CD4-positive, alpha-beta T cell treated with Interleukin-10 for 1 hour (primary cell): ENCODE measurements around the gene SPPL3.
A peak's percentile ranks its signal among the peaks of the same experiment; 100 is the strongest.
"Not testable (repeated sequence)": the region's sequence is repeated elsewhere in the genome, so short reads cannot be mapped to it uniquely, and the experiment has no call there.

Source experiments
- DNase-seq: peaks from one replicate; pipeline ENCODE4 v3.0.0-alpha.2; 2020

The SPPL3 gene

DNA sequence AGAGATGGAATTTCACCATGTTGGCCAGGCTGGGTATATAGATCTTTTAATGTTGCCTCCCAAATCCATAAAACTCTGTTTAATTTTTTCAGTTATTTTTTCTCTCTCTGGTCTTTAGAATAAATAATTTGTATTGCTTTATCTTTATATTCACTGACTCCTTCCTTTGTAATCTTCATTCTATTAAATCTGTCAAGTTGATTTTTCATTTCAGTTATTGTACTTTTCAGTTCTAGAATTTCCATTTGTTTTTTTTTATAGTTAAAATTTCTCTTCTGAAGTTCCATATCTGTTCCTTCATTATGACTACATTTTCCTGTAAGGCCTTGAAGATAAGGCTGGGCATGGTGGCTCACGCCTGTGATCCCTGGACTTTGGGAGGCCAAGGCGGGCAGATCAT lies 13.6 kb upstream of the SPPL3 start:
- DNase-seq = no peak

DNA sequence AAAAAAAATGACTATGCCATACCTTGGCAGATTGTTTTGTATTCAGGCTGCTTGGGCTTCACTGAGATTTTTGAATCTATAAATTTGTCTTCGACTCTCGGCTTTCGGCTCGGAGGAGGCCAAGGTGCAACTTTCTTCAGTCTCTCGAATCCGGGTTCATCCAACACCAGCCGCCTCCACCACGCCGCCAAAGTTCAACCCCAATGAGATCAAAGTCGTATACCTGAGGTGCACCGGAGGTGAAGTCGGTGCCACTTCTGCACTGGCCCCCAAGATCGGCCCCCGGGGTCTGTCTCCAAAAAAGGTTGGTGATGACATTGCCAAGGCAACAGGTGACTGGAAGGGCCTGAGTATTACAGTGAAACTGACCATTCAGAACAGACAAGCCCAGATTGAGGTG lies 12.4 kb upstream of the SPPL3 start:
- no peak for DNase-seq

DNA sequence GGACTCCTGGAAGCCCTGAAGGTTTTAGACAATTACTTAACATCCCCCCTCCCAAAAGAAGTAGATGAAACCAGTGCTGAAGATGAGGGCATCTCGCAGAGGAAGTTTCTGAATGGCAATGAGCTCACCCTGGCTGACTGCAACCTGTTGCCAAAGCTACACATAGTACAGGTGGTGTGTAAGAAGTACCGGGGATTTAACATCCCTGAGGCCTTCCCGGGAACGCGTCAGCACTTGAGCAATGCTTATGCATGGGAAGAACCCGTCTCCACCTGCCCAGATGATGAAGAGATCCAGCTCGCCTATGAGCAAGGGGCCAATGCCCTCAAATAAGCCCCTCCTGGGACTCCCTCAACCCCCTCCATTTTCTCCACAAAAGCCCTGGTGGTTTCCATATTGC lies 10.6 kb upstream of the SPPL3 start:
- DNase-seq = no peak

DNA sequence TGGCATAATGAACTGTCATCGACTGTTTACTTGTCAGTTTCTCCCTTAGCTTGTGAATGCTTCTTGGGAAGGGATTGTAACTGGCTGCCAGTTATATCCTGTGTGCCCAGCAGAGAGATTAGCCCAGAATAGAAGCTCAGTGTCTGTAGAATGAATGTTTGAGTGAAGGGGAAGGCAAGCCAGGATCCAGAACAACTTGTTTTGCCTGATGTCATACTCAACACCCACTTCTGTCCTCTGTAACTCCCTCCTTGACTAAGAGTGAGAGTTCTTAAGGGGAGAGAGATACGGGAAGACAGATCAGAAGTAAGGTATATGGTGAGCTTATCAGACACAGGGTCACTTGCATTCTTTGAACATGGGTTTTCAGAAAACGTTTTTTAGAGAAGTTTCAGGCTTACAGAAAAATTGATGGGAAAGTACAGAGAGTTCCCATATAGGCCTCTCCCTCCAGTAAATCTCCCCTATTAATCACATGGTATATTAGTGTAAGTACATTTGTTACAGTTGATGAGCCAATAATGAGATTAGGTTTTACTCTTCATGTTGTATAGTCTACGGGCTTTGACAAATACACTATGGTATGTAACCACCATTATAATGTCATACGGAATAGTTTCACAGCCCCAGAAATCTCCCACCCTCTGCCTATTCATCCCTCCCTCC lies 5.6 kb upstream of the SPPL3 start:
- no peak for DNase-seq

DNA sequence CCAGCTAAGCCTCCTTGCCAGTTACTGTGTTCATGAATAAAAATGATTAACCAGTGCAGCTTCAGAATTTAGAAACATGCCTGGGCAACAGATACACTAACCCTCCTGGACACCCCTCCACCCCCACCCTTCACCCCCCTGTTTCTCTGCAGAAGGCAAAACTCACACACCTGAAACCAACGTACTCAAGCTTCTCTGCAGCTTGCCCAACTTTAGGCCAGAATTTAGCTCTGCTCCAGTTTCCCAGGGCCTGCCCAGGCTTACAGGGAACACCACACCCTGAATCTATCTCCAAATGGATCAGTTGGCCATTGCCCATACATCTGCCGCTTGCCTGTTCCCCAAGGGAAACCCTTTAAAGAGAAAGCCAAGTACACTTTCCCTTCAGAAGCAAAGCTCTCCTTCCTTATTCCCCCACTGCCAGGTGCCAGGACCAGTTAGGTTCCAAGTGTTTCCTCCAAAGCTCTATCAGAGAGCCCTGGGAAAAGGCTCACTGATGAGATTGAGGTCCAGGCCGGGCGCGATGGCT lies 1.8 kb upstream of the SPPL3 start:
- DNase-seq = no peak

DNA sequence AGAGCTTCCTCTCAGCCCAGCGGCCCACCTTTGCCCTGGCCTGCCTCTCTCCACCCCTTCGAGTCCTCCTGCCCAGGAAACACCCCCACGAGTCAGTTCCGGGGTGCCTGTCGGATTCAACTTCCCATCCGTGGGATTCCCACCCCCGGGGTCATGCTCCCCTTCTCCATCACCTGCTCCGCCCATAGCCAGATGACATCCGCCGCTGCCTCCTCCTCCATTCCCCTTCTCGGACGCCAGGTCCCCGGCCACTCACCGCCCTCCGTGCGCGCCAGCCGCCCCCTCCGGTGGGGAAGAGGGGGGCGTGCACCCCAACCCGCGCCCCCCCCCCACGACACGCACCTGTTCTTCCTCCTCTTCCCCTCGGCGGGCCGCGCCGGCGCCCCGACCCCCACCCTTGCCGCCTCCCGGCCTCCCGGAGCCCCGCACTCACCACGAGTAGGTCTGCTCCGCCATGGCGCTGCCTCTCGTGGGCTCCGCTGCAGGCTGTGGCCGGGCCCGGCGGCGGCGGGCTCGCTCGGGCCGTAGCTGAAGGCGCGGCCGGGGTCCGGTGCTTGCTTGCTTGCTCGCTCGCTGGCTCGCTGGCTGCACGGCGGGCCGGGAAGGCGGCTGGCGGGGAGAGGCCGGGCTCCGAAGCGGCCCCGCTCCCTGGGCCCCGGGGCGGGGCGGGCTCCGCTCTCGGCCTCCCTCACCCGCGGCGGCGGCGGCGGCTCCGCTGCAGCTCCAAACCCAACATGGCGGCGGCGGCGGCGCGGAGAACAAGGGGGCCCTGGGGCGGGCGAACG lies 554 bp downstream of the SPPL3 start:
- peak; percentile 80 for DNase-seq

DNA sequence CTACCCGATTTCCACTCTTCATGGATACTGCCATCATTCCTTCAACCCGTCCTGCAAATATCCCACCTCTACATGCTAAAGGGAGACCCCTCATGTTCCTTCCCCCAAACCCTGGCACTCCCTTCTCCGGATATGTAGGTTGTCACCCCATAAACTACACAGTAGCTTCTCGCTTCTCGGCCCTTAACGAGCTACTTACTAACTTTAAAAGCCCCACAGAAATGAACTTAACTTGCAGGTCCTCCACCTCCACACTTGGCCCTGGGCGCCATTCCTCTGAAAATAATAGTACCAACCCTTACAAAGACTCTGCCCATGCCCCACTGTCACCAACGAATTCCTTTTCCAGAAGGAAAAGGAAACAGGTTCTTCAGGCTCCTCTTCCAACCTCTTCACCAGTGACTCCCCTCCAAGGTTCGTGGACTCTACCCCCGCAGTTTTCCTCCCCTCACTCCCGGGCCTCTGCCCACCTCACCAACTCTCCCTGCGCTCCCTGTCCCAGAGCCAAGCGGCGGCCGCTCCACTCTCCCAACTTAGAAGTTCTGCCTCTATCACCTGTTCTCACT lies 1.2 kb downstream of the SPPL3 start:
- no peak for DNase-seq

DNA sequence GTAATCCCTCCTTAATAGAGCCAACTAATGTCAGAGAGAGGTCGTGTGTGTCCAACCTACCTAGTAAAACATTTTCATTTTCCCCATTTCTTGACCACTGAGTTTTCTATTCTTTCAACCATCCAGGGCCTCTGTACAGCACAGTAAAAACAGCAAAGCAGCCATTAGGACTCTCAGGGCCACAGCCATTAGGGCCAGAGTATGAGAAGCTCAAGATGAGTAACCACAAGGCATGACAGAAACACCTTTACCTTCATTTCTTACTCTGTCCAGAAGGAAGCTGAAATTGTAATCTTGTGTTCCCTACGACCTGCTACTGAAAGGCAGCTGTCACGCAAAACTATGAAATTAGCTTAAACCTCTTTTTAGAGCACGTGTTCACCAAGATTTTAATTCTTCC lies 2.3 kb downstream of the SPPL3 start:
- no peak for DNase-seq

DNA sequence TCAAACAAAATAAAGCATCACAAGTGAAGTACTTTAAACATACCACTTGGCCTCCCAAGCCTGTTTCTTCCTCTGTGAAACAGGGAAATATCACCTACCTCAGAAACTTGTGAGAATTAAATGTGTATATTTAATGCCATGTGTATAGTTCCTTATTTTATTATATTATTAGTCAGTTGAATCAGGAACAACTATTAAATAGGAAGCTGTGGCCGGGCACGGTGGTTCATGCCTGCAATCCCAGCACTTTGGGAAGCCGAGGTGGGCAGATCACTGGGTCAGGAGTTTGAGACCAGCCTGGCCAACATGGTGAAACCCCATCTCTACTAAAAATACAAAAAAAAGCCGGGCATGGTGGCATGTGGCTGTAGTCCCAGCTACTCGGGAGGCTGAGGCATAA lies 3.1 kb downstream of the SPPL3 start:
- DNase-seq = not testable (repeated sequence)

DNA sequence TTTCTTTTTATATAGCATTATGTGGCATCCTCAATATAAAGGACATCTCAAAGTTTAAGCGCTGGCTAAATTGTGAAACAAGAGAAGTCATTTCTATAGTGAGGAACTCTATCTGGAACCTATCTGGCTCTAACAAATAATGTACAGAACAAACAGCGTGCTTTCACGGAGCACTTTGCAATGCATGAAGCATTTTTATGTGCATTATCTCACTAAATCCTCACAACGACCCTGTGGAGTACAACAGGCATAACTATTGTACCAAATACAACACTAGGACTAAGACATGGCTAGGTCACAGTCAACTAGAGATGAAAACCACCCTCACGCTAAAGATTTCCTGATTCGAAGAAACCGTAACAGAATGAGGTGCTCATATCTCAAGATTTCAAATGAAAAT lies 8.6 kb downstream of the SPPL3 start:
- no peak for DNase-seq

DNA sequence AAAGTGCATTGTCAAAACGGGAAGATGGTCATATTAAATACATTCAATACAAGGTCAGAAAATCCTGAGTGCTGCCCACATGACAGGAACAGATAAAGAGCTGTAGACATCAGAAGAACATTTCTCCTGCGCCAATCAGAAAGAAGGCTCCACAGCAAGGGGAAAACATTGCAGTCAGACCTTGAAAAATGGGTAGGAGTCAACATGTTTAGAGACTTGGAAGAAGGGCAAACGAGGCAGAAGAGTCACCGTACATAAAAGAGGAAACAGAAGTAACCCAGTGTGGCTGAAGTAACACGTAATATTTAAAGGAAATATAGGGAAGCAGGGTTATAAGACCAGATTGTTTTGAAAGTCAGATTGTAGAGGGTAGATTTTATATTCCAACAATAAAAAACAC lies 11.9 kb downstream of the SPPL3 start:
- DNase-seq = no peak

DNA sequence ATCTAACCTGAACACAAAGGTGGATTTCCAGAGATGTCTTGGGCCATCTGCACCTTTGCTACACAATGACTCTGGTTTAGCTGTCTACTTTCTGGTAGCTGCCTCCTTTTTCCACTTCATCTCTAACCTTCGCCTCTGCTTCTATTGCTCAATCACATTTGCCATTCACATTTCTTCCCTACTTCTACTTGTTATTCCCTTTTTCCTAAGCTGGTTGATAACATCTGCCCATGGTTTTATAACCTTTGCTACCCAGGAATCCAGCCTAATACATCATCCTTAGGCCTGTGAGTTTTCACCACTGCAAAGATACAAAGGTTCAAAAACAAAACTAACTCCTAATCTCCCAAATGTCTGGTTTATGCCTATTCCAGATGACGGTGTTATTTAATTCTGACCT lies 13.2 kb downstream of the SPPL3 start:
- DNase-seq = no peak

DNA sequence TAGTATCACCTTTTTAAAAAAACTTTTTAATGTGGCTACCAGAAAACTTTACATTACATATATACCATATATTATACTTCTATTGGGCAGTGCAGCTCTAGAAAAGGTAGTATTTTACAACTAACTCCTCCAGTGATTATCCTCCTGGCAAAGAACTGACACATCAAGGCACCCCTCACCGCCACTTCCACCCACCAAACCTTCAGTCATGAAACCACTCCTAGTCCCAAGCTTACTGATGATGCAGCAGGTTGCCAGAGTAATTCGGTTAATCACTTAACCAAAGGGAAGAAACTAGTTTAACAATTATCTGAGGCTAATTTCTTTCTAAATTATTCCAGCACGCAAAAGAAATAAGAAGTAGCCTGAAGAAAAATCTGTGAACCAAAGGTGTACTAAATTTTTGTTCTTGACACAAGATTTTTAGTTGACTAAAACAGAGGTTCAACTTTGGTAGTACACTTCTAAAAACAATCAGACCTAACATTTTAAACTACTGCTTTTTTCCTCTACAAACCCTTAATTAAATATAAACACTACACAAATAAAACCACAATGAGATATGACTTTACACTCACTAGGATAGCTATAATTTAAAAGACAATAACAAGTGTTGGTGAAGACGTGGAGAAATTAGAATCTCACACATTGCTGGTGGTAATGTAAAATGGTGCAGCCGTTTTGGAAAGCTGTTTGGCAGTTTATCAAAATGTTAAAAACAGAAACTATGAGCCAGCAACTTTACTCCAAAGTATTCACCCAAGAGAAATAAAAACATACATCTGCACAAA lies 16.7 kb downstream of the SPPL3 start:
- DNase-seq = no peak

DNA sequence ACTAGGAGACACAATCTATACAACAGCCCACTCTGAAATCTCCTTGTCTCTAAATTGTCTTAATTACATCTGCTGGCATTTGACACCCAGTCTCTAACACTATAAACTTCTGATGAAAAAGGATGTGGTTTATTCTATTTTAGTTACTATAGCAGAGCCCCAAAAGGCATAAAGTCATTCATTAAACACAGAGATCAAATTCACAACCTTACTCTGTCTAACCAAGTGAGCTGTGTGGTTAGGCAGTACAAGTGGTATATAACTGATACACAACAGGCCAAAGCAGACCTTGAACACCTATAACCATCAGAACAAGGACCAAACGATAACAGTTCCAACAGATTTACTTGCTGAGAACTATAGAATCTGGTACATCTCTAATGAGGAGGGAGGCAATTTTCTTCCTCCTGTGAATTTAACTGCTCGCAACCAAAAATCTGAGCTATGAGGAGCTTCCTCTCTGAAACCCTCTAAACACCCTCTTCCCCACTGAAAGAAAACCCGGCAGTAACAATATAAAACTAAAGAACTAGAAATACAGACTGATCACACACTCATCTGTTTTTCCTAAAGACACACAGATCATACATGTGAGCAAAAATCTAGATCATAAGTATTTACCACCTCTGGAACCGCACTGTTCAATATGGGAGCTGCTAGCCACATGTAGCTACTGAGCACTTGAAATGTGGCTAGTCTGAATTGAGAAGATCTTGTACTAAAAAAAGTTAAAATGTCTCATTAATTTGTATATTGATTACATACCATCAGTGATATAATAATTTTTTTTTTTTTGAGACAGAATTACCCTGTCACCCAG lies 17.7 kb downstream of the SPPL3 start:
- peak; percentile 14 for DNase-seq

DNA sequence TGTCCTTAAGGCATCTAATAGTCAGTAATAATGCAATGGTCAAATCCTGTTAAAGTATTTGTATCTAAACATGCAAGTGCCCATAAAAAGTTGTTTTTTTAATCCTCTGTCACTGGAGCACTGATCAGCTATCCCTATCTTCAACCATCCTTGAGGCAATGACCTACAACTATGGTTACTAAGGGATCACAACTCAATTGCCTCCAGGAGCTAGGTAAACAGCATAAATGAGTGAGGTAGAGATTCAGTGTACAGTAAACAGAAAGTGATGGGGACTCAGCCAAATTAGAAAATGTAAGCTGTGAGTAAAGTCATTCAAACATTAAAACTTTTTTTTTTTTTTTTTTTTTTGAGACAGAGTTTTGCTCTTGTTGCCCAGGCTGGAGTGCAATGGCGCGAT lies 18.6 kb downstream of the SPPL3 start:
- no peak for DNase-seq

DNA sequence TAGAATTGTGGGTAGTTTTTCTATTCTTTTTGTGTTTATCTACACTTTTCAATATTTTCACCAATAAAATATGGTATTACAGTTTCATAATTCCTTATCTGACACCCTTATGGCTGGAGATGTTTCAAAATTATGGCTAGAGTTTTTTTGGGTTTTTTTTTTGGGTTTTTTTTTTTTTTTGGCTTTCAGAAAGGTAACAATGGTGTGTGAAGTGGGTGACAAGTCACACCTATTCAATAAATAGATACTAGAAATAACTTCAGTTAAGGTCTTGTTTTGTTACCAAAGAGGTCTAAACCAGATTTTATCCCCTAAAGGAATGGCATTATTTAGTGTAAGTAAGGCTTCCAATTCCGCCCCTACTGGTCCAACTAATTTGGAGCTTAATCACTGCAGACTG lies 19.5 kb downstream of the SPPL3 start:
- no peak for DNase-seq

DNA sequence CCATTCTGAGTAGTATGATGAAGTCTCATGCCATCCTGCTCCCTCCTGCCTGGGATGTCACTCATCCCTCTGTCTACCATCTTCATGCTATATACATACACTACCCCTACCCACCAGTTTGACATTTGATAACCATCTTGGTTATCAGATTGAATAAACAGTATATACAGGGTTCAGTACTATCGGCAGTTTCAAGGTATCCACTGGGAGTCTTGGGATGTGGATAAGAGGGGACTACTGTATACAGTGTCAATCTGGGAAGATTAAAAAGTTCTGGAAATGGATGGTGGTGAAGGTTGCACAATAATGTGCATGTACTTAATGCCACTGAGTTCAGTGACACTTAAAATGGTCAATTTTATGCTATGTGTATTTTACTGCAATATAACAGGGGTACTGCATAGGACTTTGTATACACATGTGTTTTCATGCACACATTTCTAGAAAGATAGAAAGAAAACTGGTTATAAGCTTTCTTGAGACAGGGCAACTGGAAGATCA lies 22.1 kb downstream of the SPPL3 start:
- DNase-seq = no peak

DNA sequence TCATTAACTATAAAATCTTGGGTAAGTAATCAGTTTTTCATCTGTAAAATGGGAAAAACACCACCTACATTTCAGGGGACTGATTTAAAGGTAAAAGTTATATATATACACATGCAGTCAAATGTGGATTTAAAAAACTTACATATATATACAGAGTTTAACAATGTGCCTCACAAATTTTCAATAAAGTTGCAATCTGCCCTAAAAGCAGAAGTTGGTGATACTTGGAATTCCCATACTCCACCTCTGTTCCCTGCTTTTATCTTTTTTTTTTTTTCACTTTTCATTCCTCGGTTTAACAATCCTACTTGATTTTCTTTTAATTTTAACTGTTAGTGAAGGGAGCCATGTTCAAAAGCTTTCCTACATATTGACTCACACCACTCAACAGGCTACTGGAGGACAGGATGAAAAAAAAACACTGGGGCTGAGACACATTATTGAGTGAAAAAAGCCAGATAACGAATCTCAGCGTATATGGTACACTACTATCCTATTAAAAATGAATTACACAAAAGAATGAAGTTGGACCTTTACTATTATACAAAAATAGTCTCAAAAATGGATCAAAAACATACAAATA lies 24.3 kb downstream of the SPPL3 start:
- DNase-seq = no peak

DNA sequence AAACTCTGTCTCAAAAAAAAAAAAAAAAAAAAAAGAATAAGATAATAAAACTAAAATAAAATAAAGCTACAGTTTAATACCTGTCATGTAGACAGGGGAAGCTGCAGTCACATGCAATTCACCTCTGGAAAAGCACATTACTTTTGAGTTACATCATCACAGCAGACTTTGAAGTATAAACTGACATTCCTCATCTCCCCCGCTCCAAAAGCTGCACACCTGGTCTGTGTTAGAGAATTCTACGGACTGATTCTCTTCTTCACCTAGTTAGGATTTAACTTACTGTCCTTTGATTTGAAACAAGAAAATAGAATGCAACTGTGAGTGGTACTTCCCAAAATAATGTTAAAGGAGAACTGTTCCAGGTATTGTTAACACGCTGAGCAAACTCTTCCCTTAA lies 25.1 kb downstream of the SPPL3 start:
- no peak for DNase-seq

DNA sequence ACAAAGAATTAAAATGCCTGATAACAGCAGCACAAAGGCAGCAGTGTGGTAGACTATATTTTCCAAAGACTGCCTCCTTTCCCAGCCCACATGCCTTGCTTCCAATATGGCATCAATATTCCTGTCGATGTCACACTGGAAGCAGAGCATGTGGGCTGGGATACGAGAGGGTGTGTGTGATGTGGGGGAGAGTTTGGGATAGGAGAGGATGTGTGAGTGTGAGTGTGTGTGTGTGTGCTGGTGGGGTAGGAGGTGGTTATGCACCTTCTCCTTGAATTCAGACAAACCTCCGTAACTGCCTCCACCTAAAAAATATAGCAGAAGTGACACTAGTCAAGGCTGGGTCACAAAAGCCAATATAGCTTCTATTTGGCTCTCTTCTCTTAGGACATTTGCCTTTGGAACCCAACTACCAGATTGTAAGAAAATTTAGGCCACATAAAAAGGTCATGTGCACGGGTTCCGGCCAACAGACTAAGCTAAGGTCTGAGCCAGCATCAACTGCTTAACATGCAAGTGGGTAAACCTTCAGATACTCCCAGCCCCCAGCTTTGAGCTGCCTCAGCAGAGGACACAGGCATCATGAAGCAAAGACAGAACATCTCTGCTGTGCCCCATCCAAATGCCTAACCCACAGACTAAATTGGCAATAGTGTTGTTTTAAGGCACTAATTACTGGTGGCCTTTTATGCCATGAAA lies 29.5 kb downstream of the SPPL3 start:
- no peak for DNase-seq

DNA sequence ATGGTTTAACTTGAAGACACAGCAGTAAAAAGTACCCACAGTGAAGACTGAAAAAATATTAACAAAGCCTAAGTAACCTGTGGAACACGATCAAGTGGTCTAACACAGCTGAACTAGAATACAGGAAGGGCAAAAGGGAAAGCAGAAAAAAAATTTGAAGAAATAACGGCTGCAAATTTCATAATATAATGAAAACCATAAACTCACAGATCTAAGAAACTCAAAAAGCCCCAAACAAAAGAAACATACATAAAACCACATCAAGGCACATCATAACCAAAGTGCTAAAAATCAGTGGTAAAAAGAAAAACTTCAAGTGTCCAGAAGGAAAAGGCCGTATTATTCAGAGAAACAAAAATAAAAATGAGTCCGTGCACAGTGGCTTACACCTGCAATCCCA lies 30.9 kb downstream of the SPPL3 start:
- DNase-seq = no peak
